Forelimb muscle (tissue), 1 donor: Measurements from ENCODE around the gene ASTE1. TPM values are rescaled to one million over a fixed set of nuclear protein-coding genes. Genes with fewer than 3 reads are reported as not detected.

ENCODE experiments used
- polyA plus RNA-seq: library from polyadenylated mRNA; unstranded; fragments of 120-200 nt; gene quantifications from one replicate; pipeline ENCODE4 v1.2.1, GENCODE V29; 2013; ENCODE audit not compliant: insufficient read length

ASTE1 gene
- polyA plus RNA-seq, 1 donor = 6.2 TPM

Other genes starting within 250 kb of the ASTE1 start
- gene ATP2C1, start 132.7 kb downstream of the ASTE1 start, polyA plus RNA-seq = 59.0 TPM
- gene NEK11, start 52 bp upstream of the ASTE1 start, polyA plus RNA-seq = 7.8 TPM